BJ (cell line): ENCODE measurements around the gene APOA1. TPM values are rescaled to one million over a fixed set of nuclear protein-coding genes. Genes with fewer than 3 reads are reported as not detected.

Experiments
- CTCF ChIA-PET: fragments of 350-600 bp; formaldehyde crosslinking; extraction: SDS; loops from one replicate; lab custom pipeline; 2021; ENCODE audit warnings: antibody characterized with exemption, inconsistent platforms; lab: Yijun Ruan, JAX
- POLR2A ChIA-PET: fragments of 300-600 bp; sonication (Branson Sonifier 250); formaldehyde crosslinking; extraction: SDS; loops from one replicate; lab custom pipeline; 2021; ENCODE audit warnings: antibody characterized with exemption; lab: Charles Lee
- DNase-seq: peaks from one replicate; pipeline ENCODE4 v3.0.0-alpha.2; 2011; ENCODE audit warnings: low read depth
- H3K27me3 ChIP-seq: 2 replicates; pipeline ENCODE4 v1.6.0; 2011; ENCODE audit warnings: low read length; ENCODE audit not compliant: control insufficient read depth, insufficient read depth
- H3K36me3 ChIP-seq: 2 replicates; pipeline ENCODE4 v1.5.1; 2011; ENCODE audit warnings: low read length; ENCODE audit not compliant: control insufficient read depth, insufficient read depth
- H3K4me3 ChIP-seq: 2 replicates; pipeline ENCODE4 v1.5.1; 2011; ENCODE audit warnings: low read depth, mild to moderate bottlenecking, control low read depth, low read length
- CTCF ChIP-seq: IDR thresholded peaks from 2 replicates; pipeline ENCODE4 v1.5.1; 2011; ENCODE audit warnings: low read depth, mild to moderate bottlenecking, control low read depth, inconsistent platforms, low read length, moderate library complexity; ENCODE audit not compliant: insufficient read depth
- polyA plus RNA-seq: library from polyadenylated mRNA; depleted of rRNA; stranded (reverse); fragments of >200 nt; gene quantifications from 2 replicates; pipeline ENCODE4 v1.2.3, GENCODE V29; 2011

Gene APOA1
- polyA plus RNA-seq, 1 experiment: not detected

DNA sequence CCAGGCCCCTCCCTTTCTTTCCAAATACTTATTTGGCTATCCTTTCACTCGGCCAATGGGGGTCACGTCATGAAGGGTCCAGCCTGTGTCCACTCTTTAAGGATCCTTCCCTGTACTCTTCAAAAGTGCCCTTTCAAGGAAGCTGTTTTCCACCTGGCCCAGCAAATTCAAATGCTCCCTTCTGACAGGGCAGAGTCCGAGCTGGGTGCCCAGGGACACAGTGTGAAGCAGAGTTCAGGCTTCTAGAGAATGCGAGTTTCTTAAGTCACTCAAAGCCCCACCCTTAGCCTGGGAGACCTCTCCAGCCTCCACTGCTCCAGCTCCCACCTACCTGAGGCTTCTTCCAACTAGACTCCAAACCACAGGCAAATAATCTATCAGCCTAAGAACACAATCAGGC is 5.5 kb upstream of the APOA1 start:
- Histone ChIP-seq H3K36me3 (peaks cover 16% of the 10 kb centered on the region), H3K27me3 (no peaks in the 10 kb centered on the region), H3K4me3 (no peak overlapping the region)
- POLR2A ChIA-PET: no interaction called here
- CTCF ChIA-PET: no interaction called here
- TF ChIP-seq CTCF: no peak
- no peak for DNase-seq

GRCh38 chr11:116842117-116842516 is 4.7 kb upstream of the APOA1 start:
- H3K4me3 ChIP-seq: no peak overlapping the region
- POLR2A ChIA-PET: no interaction called here
- no peak for TF ChIP-seq CTCF
- H3K27me3 ChIP-seq: no peaks in the 10 kb centered on the region
- CTCF ChIA-PET: interaction anchor here (0.6 to 1.1 kb wide), 3 partner anchors 38 to 228 kb away, joined by 3 to 4 read pairs (median 3); no protein-coding TSS in a partner anchor
- H3K36me3 ChIP-seq: peaks cover 10% of the 10 kb centered on the region
- no peak for DNase-seq

- ChIA-PET POLR2A (no interaction called here), CTCF (interaction anchor here (1.4 to 2.1 kb wide), 4 partner anchors 8 to 265 kb away, joined by 4 to 10 read pairs (median 9); partner anchors contain the start of gene APOA5)
- no peak for DNase-seq
- Histone ChIP-seq H3K36me3 (peaks cover 3% of the 10 kb centered on the region), H3K27me3 (no peaks in the 10 kb centered on the region), H3K4me3 (no peak overlapping the region)
- no peak for TF ChIP-seq CTCF
Measured at GRCh38 chr11:116840746-116841296, 3.4 kb upstream of the APOA1 start.

GRCh38 chr11:116840224-116840745 is 2.9 kb upstream of the APOA1 start:
- H3K27me3 ChIP-seq: no peaks in the 10 kb centered on the region
- no peak for DNase-seq
- ChIA-PET POLR2A (no interaction called here), CTCF (interaction anchor here (1.4 to 2.1 kb wide), 5 partner anchors 9 to 266 kb away, joined by 3 to 10 read pairs (median 9); partner anchors contain the start of gene APOA5)
- peak; percentile 39 for TF ChIP-seq CTCF
- no peak overlapping the region for H3K4me3 ChIP-seq
- peaks cover 3% of the 10 kb centered on the region for H3K36me3 ChIP-seq

GRCh38 chr11:116838321-116839084 is 1.1 kb upstream of the APOA1 start:
- no peak for DNase-seq
- ChIA-PET POLR2A (no interaction called here), CTCF (interaction anchor here (1.1 to 2.1 kb wide), 4 partner anchors 10 to 389 kb away, joined by 3 to 9 read pairs (median 6); no protein-coding TSS in a partner anchor)
- TF ChIP-seq CTCF: no peak
- Histone ChIP-seq H3K27me3 (no peaks in the 10 kb centered on the region), H3K36me3 (peaks cover under 1% of the 10 kb centered on the region), H3K4me3 (no peak overlapping the region)
